DMS114 treated with DMSO at 0.1 percent for 48 hours (cell line): ENCODE results near the gene TTR.

ENCODE experiments used
- DNase-seq: peaks from one replicate; lab custom pipeline; 2025; ENCODE audit not compliant: unreplicated experiment; lab: John Stamatoyannopoulos, UW

TTR gene

GRCh38 chr18:31612124-31612523, 20.4 kb downstream of the TTR start:
- DNase-seq: no peak

- no peak for DNase-seq
Measured at GRCh38 chr18:31614044-31614443, 22.4 kb downstream of the TTR start.

GRCh38 chr18:31616586-31616985, 24.9 kb downstream of the TTR start:
- DNase-seq: no peak

GRCh38 chr18:31617031-31617717, 25.5 kb downstream of the TTR start:
- no peak for DNase-seq

GRCh38 chr18:31618801-31619200, 27.1 kb downstream of the TTR start:
- DNase-seq: no peak

- no peak for DNase-seq
Measured at GRCh38 chr18:31619291-31619690, 27.6 kb downstream of the TTR start.

GRCh38 chr18:31624892-31625640, 33.4 kb downstream of the TTR start:
- DNase-seq: no peak

- DNase-seq: no peak
Measured at GRCh38 chr18:31626409-31626808, 34.7 kb downstream of the TTR start.

- DNase-seq: no peak
Measured at GRCh38 chr18:31630549-31630948, 38.9 kb downstream of the TTR start.

GRCh38 chr18:31631526-31631925, 39.8 kb downstream of the TTR start:
- no peak for DNase-seq

GRCh38 chr18:31632356-31632755, 40.7 kb downstream of the TTR start:
- DNase-seq: no peak

GRCh38 chr18:31633392-31634330, 42.0 kb downstream of the TTR start:
- DNase-seq: no peak

GRCh38 chr18:31634331-31634713, 42.6 kb downstream of the TTR start:
- no peak for DNase-seq

GRCh38 chr18:31636387-31636786, 44.7 kb downstream of the TTR start:
- no peak for DNase-seq

- DNase-seq: no peak
Measured at GRCh38 chr18:31637445-31637844, 45.8 kb downstream of the TTR start.

GRCh38 chr18:31643003-31643402, 51.3 kb downstream of the TTR start:
- no peak for DNase-seq

- no peak for DNase-seq
Measured at GRCh38 chr18:31645411-31645810, 53.7 kb downstream of the TTR start.

- DNase-seq: no peak
Measured at GRCh38 chr18:31646332-31647126, 54.9 kb downstream of the TTR start.

- DNase-seq: no peak
Measured at GRCh38 chr18:31647127-31647753, 55.6 kb downstream of the TTR start.
